ENCODE results near the gene SMTNL2.
"Not testable (repeated sequence)": the region's sequence is repeated elsewhere in the genome, so short reads cannot be mapped to it uniquely, and the experiment has no call there.

The SMTNL2 gene

GRCh38 chr17:4587195-4587594, 2.9 kb downstream of the SMTNL2 start:
- DNase-seq = no peak

- DNase-seq = no peak
Measured at GRCh38 chr17:4587803-4588202, 3.5 kb downstream of the SMTNL2 start.

- no peak for DNase-seq
Measured at GRCh38 chr17:4588391-4588790, 4.1 kb downstream of the SMTNL2 start.

- DNase-seq = no peak
Measured at GRCh38 chr17:4588898-4589625, 4.7 kb downstream of the SMTNL2 start.

- DNase-seq = not testable (repeated sequence)
Measured at GRCh38 chr17:4590042-4590441, 5.7 kb downstream of the SMTNL2 start.

- no peak for DNase-seq
Measured at GRCh38 chr17:4590981-4591453, 6.7 kb downstream of the SMTNL2 start.

- no peak for DNase-seq
Measured at GRCh38 chr17:4591529-4591928, 7.2 kb downstream of the SMTNL2 start.

GRCh38 chr17:4592240-4593005, 8.1 kb downstream of the SMTNL2 start:
- DNase-seq = no peak

GRCh38 chr17:4593021-4593421, 8.7 kb downstream of the SMTNL2 start:
- DNase-seq = no peak

GRCh38 chr17:4594406-4594805, 10.1 kb downstream of the SMTNL2 start:
- no peak for DNase-seq

GRCh38 chr17:4594931-4595684, 10.8 kb downstream of the SMTNL2 start:
- no peak for DNase-seq

GRCh38 chr17:4595685-4596342, 11.5 kb downstream of the SMTNL2 start:
- DNase-seq = not testable (repeated sequence)

- no peak for DNase-seq
Measured at GRCh38 chr17:4596636-4597380, 12.5 kb downstream of the SMTNL2 start.

- no peak for DNase-seq
Measured at GRCh38 chr17:4597975-4598374, 13.6 kb downstream of the SMTNL2 start.

- peak; percentile 69 for DNase-seq
Measured at GRCh38 chr17:4598776-4599504, 14.6 kb downstream of the SMTNL2 start.

GRCh38 chr17:4599505-4600281, 15.4 kb downstream of the SMTNL2 start:
- DNase-seq = peak; percentile 87

- peak; percentile 71 for DNase-seq
Measured at GRCh38 chr17:4600563-4600962, 16.2 kb downstream of the SMTNL2 start.

GRCh38 chr17:4601326-4601725, 17.0 kb downstream of the SMTNL2 start:
- DNase-seq = no peak

GRCh38 chr17:4602041-4602440, 17.7 kb downstream of the SMTNL2 start:
- DNase-seq = no peak

GRCh38 chr17:4604111-4604644, 19.8 kb downstream of the SMTNL2 start:
- peak; percentile 87 for DNase-seq

Data from right hindlimb (tissue), 1 donor.